Ovary (tissue), 9 donors: ENCODE measurements around the gene SP3. TPM values are rescaled to one million over a fixed set of nuclear protein-coding genes. Genes with fewer than 3 reads are reported as not detected.

Experiments used
- DNase-seq, 5 donors: peaks; one replicate each; pipeline ENCODE4 v3.0.0-alpha.2; 2019 to 2020
- H3K27ac ChIP-seq, 2 donors: fragments of 200-600 bp; one replicate each; pipeline versions ENCODE4 v1.5.1 to v1.8.0; 2019 to 2022
- H3K27me3 ChIP-seq: fragments of 200-600 bp; one replicate; pipeline ENCODE4 v1.8.0; 2022
- H3K36me3 ChIP-seq: fragments of 200-600 bp; sonication (generic); one replicate; pipeline ENCODE4 v1.5.1; 2019
- H3K4me1 ChIP-seq: one replicate; pipeline ENCODE4 v1.8.1; 2013; ENCODE audit warnings: mild to moderate bottlenecking, moderate library complexity; ENCODE audit not compliant: insufficient read depth
- H3K4me3 ChIP-seq: fragments of 200-600 bp; sonication (generic); one replicate; pipeline ENCODE4 v1.5.1; 2017
- H3K9me3 ChIP-seq, 2 donors: fragments of 200-600 bp in 1 of 2; sonication (generic) in 1 of 2; one replicate each; pipeline versions ENCODE4 v1.5.1 to v1.8.1; 2013 to 2019; ENCODE audit warnings: mild to moderate bottlenecking in 1 of 2, moderate library complexity in 1 of 2
- CTCF ChIP-seq, 3 donors: fragments of 450-650 bp in 2 of 3; fragments of 200-600 bp in 1 of 3; IDR thresholded peaks; one replicate each; pipeline versions ENCODE4 v1.5.1 to v1.8.0; 2016 to 2022; ENCODE audit warnings: antibody characterized with exemption in 3 of 3, mild to moderate bottlenecking in 1 of 3
- EP300 ChIP-seq: sonication (generic); formaldehyde crosslinking; IDR thresholded peaks from one replicate; pipeline ENCODE4 v1.6.1; 2017; ENCODE audit warnings: antibody characterized with exemption
- POLR2A ChIP-seq: fragments of 450-650 bp; IDR thresholded peaks from one replicate; pipeline ENCODE4 v1.6.1; 2017; ENCODE audit warnings: antibody characterized with exemption, mild to moderate bottlenecking, moderate library complexity
- WGBS, 3 donors: extraction: QIAGEN DNeasy Blood & Tissue Kit in 1 of 3; methylation state at CpG; one replicate each; pipeline versions ENCODE4 v1.1.5 to v1.1.7; 2013 to 2017; 5-methylcytosine and 5-hydroxymethylcytosine counted together
- intact Hi-C, 4 donors: fragments of 100-400 bp; cut with DNase I; formaldehyde crosslinking; loops; one replicate each; pipeline versions ENCODE4 v1.11.0 to v1.15.1; 2022 to 2023
- polyA plus RNA-seq, 2 donors: library from polyadenylated mRNA; stranded (reverse); fragments of 200-250 nt in 1 of 2; fragments of 350-450 nt in 1 of 2; fragmentation: Illumina TruSeq in 1 of 2; extraction: RNeasy Lipid Tissue Mini Kit (QIAGEN cat#74804) in 1 of 2; gene quantifications; one replicate each; pipeline ENCODE4 v1.2.3, GENCODE V29; 2013 to 2014
- total RNA-seq, 7 donors: library from RNA; depleted of rRNA in 2 of 7; stranded (reverse); fragments of >200 nt in 2 of 7; fragmentation: NEBNext Ultra II Directional in 3 of 7; extraction: Animal tissue kit (Norgen Biotek cat#: 25700) in 3 of 7; gene quantifications; one replicate each; pipeline versions ENCODE4 v1.1.0 to v1.2.4, GENCODE V29; 2016 to 2023
- donor health status: DM: no; HTN: no; CAD: no; lungs with moderate emphysema.
- donor health status: DM: no; HTN: no; CAD: no.
- donor health status: Bipolar disorder and iron deficiency.
- donor health status: DM: yes; HTN: yes; CAD: no.
- donor health status: DM: no; HTN: no; CAD: no.
- donor health status: DM: yes; HTN: yes; CAD: no.

SP3 gene
- total and polyA plus RNA-seq, 9 donors, result 35.4 to 131 (median 88.3) TPM

DNA sequence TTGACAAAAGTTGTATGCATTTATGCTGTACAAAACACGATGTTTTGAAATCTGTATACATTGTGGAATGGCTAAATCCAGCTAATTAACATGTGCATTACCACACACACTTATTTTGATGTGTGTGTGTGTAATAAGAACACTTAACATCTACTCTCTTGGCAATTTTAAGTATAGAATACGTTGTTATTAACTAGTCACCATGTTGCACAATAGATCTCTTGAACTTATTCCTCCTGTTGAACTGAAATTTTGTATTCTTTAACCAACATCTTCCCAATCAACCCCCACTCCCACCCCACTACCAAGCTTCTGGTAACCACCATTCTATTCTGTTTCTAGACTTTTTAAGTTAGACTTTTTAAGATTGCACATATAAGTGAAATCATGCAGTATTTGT is 16.3 kb upstream of the SP3 start:
- Histone ChIP-seq H3K27ac (no peak overlapping the region), H3K4me1 (peaks cover 17% of the 10 kb centered on the region), H3K9me3 (no peaks in the 10 kb centered on the region), H3K36me3 (no peaks in the 10 kb centered on the region), H3K4me3 (no peak overlapping the region), H3K27me3 (no peaks in the 10 kb centered on the region)
- intact Hi-C loops, result no loop called here
- 92 to 97% (median 95%) methylated on average over 2 of the region's 2 CpGs for WGBS, 3 donors
- no peak for DNase-seq
- no peak for TF ChIP-seq EP300
- TF ChIP-seq CTCF (IDR thresholded peaks at IDR 0.05), result no peak
- no peak for TF ChIP-seq POLR2A

GRCh38 chr2:173979751-173980351 is 14.7 kb upstream of the SP3 start:
- Histone ChIP-seq H3K27me3 (no peaks in the 10 kb centered on the region), H3K4me1 (peaks cover 12% of the 10 kb centered on the region), H3K9me3 (no peaks in the 10 kb centered on the region), H3K4me3 (no peak overlapping the region), H3K27ac (peak overlapping the region in 1 of 2 donors; percentile 26), H3K36me3 (no peaks in the 10 kb centered on the region)
- DNase-seq, result peak in 2 of 5 donors; percentile 26 to 52
- 5 to 15% (median 10%) methylated on average over 3 of the region's 3 CpGs for WGBS, 3 donors
- TF ChIP-seq CTCF (IDR thresholded peaks at IDR 0.05) (no peak), EP300 (no peak), POLR2A (no peak)
- intact Hi-C loops, result no loop called here

DNA sequence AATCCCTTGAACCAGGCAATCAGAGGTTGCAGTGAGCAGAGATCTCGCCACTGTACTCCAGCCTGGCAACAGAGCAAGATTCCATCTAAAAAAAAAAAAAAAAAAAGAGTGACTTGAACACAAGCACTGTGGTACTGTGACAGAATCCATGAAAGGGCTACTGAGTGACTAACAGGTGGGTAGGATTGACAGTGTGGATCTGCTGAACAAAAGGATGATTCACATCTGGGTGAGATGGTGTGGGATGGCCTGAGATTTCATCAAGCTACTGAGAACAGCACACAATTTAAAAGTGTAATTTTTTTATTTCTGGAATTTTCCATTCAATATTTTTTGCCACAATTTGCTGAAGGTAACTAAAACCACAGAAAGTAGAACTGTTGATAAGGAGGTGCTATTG is 13.3 kb upstream of the SP3 start:
- peaks cover 11% of the 10 kb centered on the region for H3K4me1 ChIP-seq
- no peak for DNase-seq
- no peak overlapping the region for H3K4me3 ChIP-seq
- H3K27ac ChIP-seq, result no peak overlapping the region
- H3K27me3 ChIP-seq, result no peaks in the 10 kb centered on the region
- no peaks in the 10 kb centered on the region for H3K36me3 ChIP-seq
- no peaks in the 10 kb centered on the region for H3K9me3 ChIP-seq
- intact Hi-C loops, result no loop called here
- TF ChIP-seq EP300 (no peak), CTCF (IDR thresholded peaks at IDR 0.05) (no peak), POLR2A (no peak)
- WGBS, 3 donors, result 75 to 100% (median 90%) methylated on average over 1 of the region's 1 CpG

- DNase-seq, result no peak
- TF ChIP-seq EP300 (no peak), CTCF (IDR thresholded peaks at IDR 0.05) (no peak), POLR2A (no peak)
- H3K27me3 ChIP-seq, result no peaks in the 10 kb centered on the region
- H3K36me3 ChIP-seq, result no peaks in the 10 kb centered on the region
- no peak overlapping the region for H3K27ac ChIP-seq
- 84 to 88% (median 85%) methylated on average over 3 of the region's 3 CpGs for WGBS, 3 donors
- H3K4me3 ChIP-seq, result no peak overlapping the region
- H3K9me3 ChIP-seq, result no peaks in the 10 kb centered on the region
- intact Hi-C loops, result no loop called here
- H3K4me1 ChIP-seq, result peaks cover 1% of the 10 kb centered on the region
These were observed 7.5 kb upstream of the SP3 start for GRCh38 chr2:173972636-173973035.
